ENCODE data around the gene PIK3C3. TPM values are rescaled to one million over a fixed set of nuclear protein-coding genes. Genes with fewer than 3 reads are reported as not detected.

The PIK3C3 gene
- total RNA-seq (2014; rRNA removed; shearing (Covaris generic)) = 23.0 and 27.2 TPM in 2 replicates

DNA sequence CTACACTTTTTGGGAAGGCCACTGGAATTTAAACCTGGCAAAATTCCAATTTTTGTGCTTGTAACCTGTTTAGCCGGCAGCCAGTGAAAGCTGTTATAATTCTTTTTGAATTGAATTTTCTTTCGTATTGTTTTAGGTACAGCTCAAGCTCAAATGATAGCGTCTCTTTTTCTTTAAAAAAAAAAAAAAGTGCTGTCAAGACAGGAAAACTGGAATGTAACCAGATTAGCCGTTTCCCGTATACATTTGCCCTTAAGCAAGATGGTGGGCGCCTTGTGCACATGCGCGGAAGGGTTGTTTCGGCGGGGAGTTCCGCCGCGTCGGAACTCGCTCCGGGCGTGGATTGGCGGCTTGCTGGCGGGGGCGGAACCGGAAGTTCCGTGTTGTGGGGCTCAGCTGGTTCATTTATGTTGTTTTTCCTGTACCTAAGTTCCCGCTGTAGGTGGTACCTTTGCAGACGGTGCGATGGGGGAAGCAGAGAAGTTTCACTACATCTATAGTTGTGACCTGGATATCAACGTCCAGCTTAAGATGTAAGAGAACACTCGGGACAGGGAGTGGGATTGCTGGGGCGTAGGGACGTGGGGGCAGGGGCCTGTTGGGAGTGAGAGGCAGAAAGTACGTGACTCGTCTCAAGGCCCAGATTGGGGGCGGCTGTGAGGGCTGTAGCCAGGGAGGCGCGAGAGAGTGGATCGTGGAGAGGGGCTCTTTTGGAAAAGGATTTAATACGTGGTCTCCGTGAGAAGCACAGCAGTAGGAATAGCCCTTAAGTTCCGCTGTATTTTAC is at the start of gene PIK3C3:
Gene PIK3C3 (plus strand): TSS at position 408 of the 787 bp plus-strand sequence. CDS start 58 bp downstream, at position 466.
- peak; percentile 88 for DNase-seq
- Histone ChIP-seq H3K4me3 (ENCODE audit: insufficient read depth, low read depth, low read length) (peak within 1 kb of the TSS; percentile 70), H3K36me3 (replicated peaks; ENCODE audit: control insufficient read depth, insufficient read depth, low read length) (peaks cover 4% of the 10 kb centered on the region), H3K27me3 (ENCODE audit: control insufficient read depth, insufficient read depth, low read length) (no peaks in the 10 kb centered on the region)

DNA sequence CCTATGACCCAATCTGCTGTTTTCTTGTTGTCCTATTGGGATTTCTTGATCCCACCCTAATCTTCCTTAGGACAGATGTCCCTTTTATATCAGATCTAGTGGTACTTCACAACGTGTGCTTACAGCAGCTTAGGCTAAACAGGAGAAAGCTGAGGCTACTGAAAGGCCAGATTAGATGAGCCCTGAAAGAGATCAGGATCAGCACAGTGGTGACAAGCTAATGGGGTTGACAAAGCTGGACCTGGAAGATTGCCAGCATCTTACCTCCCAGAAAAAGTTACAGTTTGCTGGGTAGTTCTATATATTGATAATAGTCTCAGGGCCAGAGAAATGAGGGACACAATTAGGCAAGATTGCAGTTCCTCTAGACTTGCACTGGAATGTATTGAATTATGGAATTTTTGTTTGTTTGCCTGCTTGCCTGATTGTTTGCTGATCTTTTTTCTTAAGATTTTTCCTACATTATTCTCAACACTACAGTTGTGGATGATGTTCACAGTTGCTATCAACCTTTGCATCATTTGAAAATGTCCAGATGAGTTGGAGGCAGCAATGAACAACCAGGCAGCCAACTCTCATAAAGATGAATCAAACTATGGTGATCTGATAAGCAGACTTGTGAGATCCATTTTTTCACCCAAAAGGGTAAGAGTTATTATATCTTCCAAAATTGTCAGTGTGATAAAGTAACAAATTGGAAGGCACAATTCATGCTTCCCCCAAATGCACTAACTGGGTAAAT is 49.1 kb upstream of the PIK3C3 start:
- Histone ChIP-seq H3K4me3 (ENCODE audit: insufficient read depth, low read depth, low read length) (no peak overlapping the region), H3K27me3 (ENCODE audit: control insufficient read depth, insufficient read depth, low read length) (no peaks in the 10 kb centered on the region), H3K36me3 (replicated peaks; ENCODE audit: control insufficient read depth, insufficient read depth, low read length) (no peaks in the 10 kb centered on the region)
- DNase-seq = no peak

- Histone ChIP-seq H3K4me3 (ENCODE audit: insufficient read depth, low read depth, low read length) (no peak overlapping the region), H3K36me3 (replicated peaks; ENCODE audit: control insufficient read depth, insufficient read depth, low read length) (no peaks in the 10 kb centered on the region), H3K27me3 (ENCODE audit: control insufficient read depth, insufficient read depth, low read length) (no peaks in the 10 kb centered on the region)
- peak; percentile 37 for DNase-seq
Measured at GRCh38 chr18:41906528-41907146, 48.4 kb upstream of the PIK3C3 start.

GRCh38 chr18:41917181-41917580 is 37.9 kb upstream of the PIK3C3 start:
- H3K27me3 ChIP-seq (ENCODE audit: control insufficient read depth, insufficient read depth, low read length) = no peaks in the 10 kb centered on the region
- H3K36me3 ChIP-seq (replicated peaks; ENCODE audit: control insufficient read depth, insufficient read depth, low read length) = no peaks in the 10 kb centered on the region
- DNase-seq = peak; percentile 18
- no peak overlapping the region for H3K4me3 ChIP-seq (ENCODE audit: insufficient read depth, low read depth, low read length)

GRCh38 chr18:41921770-41922169 is 33.3 kb upstream of the PIK3C3 start:
- no peak for DNase-seq
- H3K27me3 ChIP-seq (ENCODE audit: control insufficient read depth, insufficient read depth, low read length) = no peaks in the 10 kb centered on the region
- H3K4me3 ChIP-seq (ENCODE audit: insufficient read depth, low read depth, low read length) = no peak overlapping the region
- H3K36me3 ChIP-seq (replicated peaks; ENCODE audit: control insufficient read depth, insufficient read depth, low read length) = no peaks in the 10 kb centered on the region

GRCh38 chr18:41922176-41922575 is 32.9 kb upstream of the PIK3C3 start:
- no peak for DNase-seq

GRCh38 chr18:41922841-41923240 is 32.2 kb upstream of the PIK3C3 start:
- H3K27me3 ChIP-seq (ENCODE audit: control insufficient read depth, insufficient read depth, low read length) = no peaks in the 10 kb centered on the region
- H3K4me3 ChIP-seq (ENCODE audit: insufficient read depth, low read depth, low read length) = no peak overlapping the region
- no peak for DNase-seq
- no peaks in the 10 kb centered on the region for H3K36me3 ChIP-seq (replicated peaks; ENCODE audit: control insufficient read depth, insufficient read depth, low read length)

More at GRCh38 chr18:41922176-41922575, 32.9 kb upstream of the PIK3C3 start:
- Histone ChIP-seq H3K36me3 (replicated peaks; ENCODE audit: control insufficient read depth, insufficient read depth, low read length) (no peaks in the 10 kb centered on the region), H3K27me3 (ENCODE audit: control insufficient read depth, insufficient read depth, low read length) (no peaks in the 10 kb centered on the region), H3K4me3 (ENCODE audit: insufficient read depth, low read depth, low read length) (no peak overlapping the region)

- Histone ChIP-seq H3K4me3 (ENCODE audit: insufficient read depth, low read depth, low read length) (no peak overlapping the region), H3K36me3 (replicated peaks; ENCODE audit: control insufficient read depth, insufficient read depth, low read length) (no peaks in the 10 kb centered on the region), H3K27me3 (ENCODE audit: control insufficient read depth, insufficient read depth, low read length) (no peaks in the 10 kb centered on the region)
- DNase-seq = no peak
Measured at GRCh38 chr18:41923446-41923845, 31.6 kb upstream of the PIK3C3 start.

DNA sequence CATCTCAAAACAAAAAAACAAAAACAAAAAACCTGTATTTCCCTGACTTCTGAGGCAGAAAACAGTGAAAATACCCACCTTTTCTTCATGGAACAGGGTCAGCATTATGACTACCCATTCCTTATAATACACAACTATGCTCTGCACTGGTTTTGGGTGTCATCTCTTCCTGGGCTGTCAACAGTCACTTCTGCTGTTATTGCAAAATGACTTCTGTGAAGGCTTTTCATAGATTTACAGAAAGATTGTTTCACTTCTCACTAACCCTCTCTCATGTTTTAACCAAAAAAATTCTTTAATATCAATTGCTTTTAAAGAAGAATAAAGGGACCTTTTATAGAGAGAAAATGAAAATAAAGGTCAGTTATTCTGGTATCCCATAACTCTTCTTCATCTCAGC is 26.5 kb upstream of the PIK3C3 start:
- H3K4me3 ChIP-seq (ENCODE audit: insufficient read depth, low read depth, low read length) = no peak overlapping the region
- no peaks in the 10 kb centered on the region for H3K36me3 ChIP-seq (replicated peaks; ENCODE audit: control insufficient read depth, insufficient read depth, low read length)
- DNase-seq = no peak
- no peaks in the 10 kb centered on the region for H3K27me3 ChIP-seq (ENCODE audit: control insufficient read depth, insufficient read depth, low read length)

DNA sequence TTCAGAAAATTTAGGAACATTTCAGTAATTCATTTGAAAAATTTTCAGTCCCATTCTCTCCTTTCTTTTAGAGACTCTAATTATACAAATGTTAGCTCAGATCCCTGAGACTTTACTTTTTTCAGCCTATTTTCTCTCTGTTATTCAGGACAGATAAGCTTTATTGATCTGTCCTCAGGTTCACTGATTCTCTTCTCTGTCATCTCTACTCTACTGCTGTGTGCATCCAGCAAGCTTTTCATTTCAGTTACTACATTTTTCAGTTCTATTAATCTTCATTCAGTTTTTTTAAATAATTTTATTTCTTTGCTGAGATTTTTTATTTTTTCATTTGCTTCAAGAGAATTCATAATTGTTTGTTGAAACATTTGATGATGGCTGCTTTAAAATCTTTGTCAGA is 22.1 kb upstream of the PIK3C3 start:
- Histone ChIP-seq H3K36me3 (replicated peaks; ENCODE audit: control insufficient read depth, insufficient read depth, low read length) (no peaks in the 10 kb centered on the region), H3K27me3 (ENCODE audit: control insufficient read depth, insufficient read depth, low read length) (no peaks in the 10 kb centered on the region), H3K4me3 (ENCODE audit: insufficient read depth, low read depth, low read length) (no peak overlapping the region)
- no peak for DNase-seq

GRCh38 chr18:41933778-41934177 is 21.3 kb upstream of the PIK3C3 start:
- H3K4me3 ChIP-seq (ENCODE audit: insufficient read depth, low read depth, low read length) = no peak overlapping the region
- no peaks in the 10 kb centered on the region for H3K36me3 ChIP-seq (replicated peaks; ENCODE audit: control insufficient read depth, insufficient read depth, low read length)
- no peak for DNase-seq
- H3K27me3 ChIP-seq (ENCODE audit: control insufficient read depth, insufficient read depth, low read length) = no peaks in the 10 kb centered on the region

- no peak for DNase-seq
- Histone ChIP-seq H3K27me3 (ENCODE audit: control insufficient read depth, insufficient read depth, low read length) (no peaks in the 10 kb centered on the region), H3K4me3 (ENCODE audit: insufficient read depth, low read depth, low read length) (no peak overlapping the region), H3K36me3 (replicated peaks; ENCODE audit: control insufficient read depth, insufficient read depth, low read length) (no peaks in the 10 kb centered on the region)
Measured at GRCh38 chr18:41936471-41937134, 18.4 kb upstream of the PIK3C3 start.

DNA sequence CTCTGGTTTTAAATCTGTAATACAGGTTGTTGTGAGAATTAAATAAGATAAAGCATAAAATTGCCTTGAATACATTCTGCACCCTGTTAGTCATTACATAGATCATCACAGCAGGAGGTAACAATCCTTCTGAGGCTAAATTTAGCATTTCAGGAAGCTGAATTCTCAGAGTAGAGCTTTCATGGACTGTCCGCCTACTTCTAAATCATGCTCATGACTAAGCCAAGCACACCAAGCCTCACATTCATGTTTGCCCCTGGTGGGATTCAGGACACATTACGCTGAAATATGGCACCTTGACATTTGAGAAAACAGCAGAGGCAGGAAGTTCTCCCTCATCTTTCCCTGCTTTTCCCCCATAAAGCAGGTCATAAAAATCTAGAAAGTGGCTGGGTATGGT is 16.6 kb upstream of the PIK3C3 start:
- H3K27me3 ChIP-seq (ENCODE audit: control insufficient read depth, insufficient read depth, low read length) = no peaks in the 10 kb centered on the region
- no peaks in the 10 kb centered on the region for H3K36me3 ChIP-seq (replicated peaks; ENCODE audit: control insufficient read depth, insufficient read depth, low read length)
- H3K4me3 ChIP-seq (ENCODE audit: insufficient read depth, low read depth, low read length) = no peak overlapping the region
- DNase-seq = no peak

GRCh38 chr18:41939326-41939725 is 15.7 kb upstream of the PIK3C3 start:
- DNase-seq = no peak
- Histone ChIP-seq H3K27me3 (ENCODE audit: control insufficient read depth, insufficient read depth, low read length) (no peaks in the 10 kb centered on the region), H3K36me3 (replicated peaks; ENCODE audit: control insufficient read depth, insufficient read depth, low read length) (no peaks in the 10 kb centered on the region), H3K4me3 (ENCODE audit: insufficient read depth, low read depth, low read length) (no peak overlapping the region)
